SU-DHL-6 (cell line): ENCODE data around the gene WDR44.

Source experiments
- EZH2phosphoT487 ChIP-seq: fragments of 200-600 bp; sonication (generic), shearing (Covaris generic); conservative IDR thresholded peaks from 2 replicates; pipeline ENCODE4 v1.6.1; 2018; ENCODE audit warnings: mild to moderate bottlenecking, antibody characterized with exemption, low read length, moderate library complexity, mixed read lengths
- TF ChIP-seq, protein P1 (sequence below): fragments of 200-600 bp; sonication (generic); IDR thresholded peaks from one replicate; pipeline ENCODE4 v1.5.1; 2017; ENCODE audit warnings: antibody characterized with exemption, mild to moderate bottlenecking, low read length, moderate library complexity; ENCODE audit not compliant: insufficient read depth, poor library complexity, severe bottlenecking

DNA sequence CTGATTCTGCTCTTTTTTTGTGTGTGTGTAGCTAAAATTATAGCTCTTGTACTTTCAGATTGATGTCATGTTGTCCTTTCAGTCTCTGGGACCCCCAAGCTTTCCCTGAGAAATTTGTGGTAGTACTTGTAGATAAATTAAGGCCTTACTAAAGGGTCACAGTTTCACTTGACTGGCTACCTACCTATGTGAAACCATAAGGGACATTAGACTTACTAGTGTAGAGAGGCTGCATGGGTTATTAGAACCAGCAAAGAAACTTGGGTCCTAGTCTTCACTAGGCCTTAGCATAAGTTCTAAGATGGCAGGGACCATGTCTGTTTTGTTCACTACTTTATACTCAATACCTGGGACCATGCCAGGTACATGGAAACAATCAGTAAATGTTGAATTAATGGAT, 21.4 kb downstream of the WDR44 start:
- TF ChIP-seq, protein P1, sequence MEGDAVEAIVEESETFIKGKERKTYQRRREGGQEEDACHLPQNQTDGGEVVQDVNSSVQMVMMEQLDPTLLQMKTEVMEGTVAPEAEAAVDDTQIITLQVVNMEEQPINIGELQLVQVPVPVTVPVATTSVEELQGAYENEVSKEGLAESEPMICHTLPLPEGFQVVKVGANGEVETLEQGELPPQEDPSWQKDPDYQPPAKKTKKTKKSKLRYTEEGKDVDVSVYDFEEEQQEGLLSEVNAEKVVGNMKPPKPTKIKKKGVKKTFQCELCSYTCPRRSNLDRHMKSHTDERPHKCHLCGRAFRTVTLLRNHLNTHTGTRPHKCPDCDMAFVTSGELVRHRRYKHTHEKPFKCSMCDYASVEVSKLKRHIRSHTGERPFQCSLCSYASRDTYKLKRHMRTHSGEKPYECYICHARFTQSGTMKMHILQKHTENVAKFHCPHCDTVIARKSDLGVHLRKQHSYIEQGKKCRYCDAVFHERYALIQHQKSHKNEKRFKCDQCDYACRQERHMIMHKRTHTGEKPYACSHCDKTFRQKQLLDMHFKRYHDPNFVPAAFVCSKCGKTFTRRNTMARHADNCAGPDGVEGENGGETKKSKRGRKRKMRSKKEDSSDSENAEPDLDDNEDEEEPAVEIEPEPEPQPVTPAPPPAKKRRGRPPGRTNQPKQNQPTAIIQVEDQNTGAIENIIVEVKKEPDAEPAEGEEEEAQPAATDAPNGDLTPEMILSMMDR: no peak
- TF ChIP-seq EZH2phosphoT487: no peak
